ENCODE results near the gene STPG2. TPM values are rescaled to one million over a fixed set of nuclear protein-coding genes. Genes with fewer than 3 reads are reported as not detected.

STPG2 gene
- total RNA-seq, 1 donor from 2014 or later: not detected

DNA sequence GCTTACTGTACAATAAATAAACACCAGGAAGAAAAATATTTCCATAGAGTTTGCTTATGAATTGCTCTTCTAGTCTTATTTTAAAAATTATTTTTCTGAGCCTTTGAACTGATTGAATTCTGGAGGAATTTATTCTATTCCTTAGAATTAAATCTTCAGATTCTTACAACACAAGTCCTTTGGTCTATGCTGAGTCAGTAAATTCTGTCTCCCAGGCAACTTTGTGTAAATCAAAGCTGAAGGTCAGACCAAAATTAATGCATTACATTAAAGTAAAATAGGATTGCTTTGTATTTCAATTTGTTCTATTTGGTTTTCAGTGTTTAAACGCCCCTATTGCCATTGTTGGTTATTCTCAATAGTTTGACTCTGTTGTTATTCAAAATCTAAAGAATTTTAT lies 26.8 kb upstream of the STPG2 start:
- Histone ChIP-seq H3K36me3 (ENCODE audit: control insufficient read depth, insufficient read depth, low read length) (no peaks in the 10 kb centered on the region), H3K27me3 (ENCODE audit: control insufficient read depth, insufficient read depth, low read length) (no peaks in the 10 kb centered on the region), H3K4me3 (ENCODE audit: low read depth, low read length) (no peak overlapping the region)
- FAIRE-seq (no peak), DNase-seq (ENCODE audit: low read depth) (no peak)
- TF ChIP-seq, protein P1, sequence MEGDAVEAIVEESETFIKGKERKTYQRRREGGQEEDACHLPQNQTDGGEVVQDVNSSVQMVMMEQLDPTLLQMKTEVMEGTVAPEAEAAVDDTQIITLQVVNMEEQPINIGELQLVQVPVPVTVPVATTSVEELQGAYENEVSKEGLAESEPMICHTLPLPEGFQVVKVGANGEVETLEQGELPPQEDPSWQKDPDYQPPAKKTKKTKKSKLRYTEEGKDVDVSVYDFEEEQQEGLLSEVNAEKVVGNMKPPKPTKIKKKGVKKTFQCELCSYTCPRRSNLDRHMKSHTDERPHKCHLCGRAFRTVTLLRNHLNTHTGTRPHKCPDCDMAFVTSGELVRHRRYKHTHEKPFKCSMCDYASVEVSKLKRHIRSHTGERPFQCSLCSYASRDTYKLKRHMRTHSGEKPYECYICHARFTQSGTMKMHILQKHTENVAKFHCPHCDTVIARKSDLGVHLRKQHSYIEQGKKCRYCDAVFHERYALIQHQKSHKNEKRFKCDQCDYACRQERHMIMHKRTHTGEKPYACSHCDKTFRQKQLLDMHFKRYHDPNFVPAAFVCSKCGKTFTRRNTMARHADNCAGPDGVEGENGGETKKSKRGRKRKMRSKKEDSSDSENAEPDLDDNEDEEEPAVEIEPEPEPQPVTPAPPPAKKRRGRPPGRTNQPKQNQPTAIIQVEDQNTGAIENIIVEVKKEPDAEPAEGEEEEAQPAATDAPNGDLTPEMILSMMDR (IDR thresholded peaks at IDR 0.05; ENCODE audit: insufficient read depth, low read length, severe bottlenecking): no peak

DNA sequence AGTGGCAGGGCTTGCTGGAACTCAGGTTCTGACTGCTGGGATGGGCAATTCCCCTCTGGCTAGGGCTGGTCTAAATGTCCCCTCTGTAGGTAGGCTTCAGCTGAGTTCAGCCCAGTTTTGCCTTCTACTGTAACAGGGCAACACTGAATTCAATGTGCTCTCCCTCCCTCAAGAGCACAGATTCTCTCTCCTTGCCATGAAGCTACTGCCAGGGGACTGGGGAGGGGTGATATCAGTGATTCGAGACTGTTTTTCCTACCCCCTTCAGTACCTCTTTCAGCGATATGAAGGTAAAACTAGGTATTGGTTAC lies 23.4 kb upstream of the STPG2 start:
- H3K27me3 ChIP-seq (ENCODE audit: control insufficient read depth, insufficient read depth, low read length): no peaks in the 10 kb centered on the region
- no peak overlapping the region for H3K4me3 ChIP-seq (ENCODE audit: low read depth, low read length)
- DNase-seq (ENCODE audit: low read depth) (no peak), FAIRE-seq (no peak)
- TF ChIP-seq, protein P1 (IDR thresholded peaks at IDR 0.05; ENCODE audit: insufficient read depth, low read length, severe bottlenecking): no peak
- H3K36me3 ChIP-seq (ENCODE audit: control insufficient read depth, insufficient read depth, low read length): no peaks in the 10 kb centered on the region

DNA sequence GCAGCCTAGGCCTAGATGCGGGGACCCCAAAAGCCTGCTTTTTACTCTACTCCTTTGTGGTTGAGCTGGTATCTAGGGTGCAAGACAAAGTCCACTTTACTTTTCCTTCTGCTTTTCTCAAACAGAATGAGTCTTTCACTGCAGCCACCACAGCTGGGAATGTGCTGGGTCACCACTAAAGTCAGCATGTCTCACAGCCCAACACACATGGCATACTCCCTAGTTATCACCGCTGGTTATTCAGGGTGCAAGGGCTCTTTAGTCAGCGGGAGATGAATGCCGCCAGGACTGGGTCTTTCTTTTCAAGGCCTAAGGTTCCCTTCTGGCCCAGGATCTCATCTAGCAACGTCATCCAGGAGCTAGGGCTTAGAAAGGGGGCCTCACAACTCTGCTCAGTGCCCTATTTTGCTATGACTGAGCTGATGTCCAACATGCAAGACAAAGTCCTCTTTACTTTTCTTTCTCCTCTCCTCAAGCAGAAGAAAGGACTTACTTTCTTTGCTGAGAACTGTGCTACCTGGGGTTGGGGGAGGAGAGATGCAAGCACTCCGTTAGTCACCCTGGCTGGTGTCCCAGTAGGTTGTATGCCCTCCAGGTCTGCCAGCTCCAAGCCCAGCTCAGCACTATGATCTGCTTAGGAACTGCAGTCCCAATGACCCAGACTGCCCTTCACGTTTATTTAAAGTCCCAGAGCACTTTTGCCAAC lies 22.9 kb upstream of the STPG2 start:
- no peak overlapping the region for H3K4me3 ChIP-seq (ENCODE audit: low read depth, low read length)
- peak; percentile 96 for FAIRE-seq
- no peaks in the 10 kb centered on the region for H3K27me3 ChIP-seq (ENCODE audit: control insufficient read depth, insufficient read depth, low read length)
- TF ChIP-seq, protein P1 (IDR thresholded peaks at IDR 0.05; ENCODE audit: insufficient read depth, low read length, severe bottlenecking): no peak
- DNase-seq (ENCODE audit: low read depth): peak; percentile 92
- H3K36me3 ChIP-seq (ENCODE audit: control insufficient read depth, insufficient read depth, low read length): no peaks in the 10 kb centered on the region

DNA sequence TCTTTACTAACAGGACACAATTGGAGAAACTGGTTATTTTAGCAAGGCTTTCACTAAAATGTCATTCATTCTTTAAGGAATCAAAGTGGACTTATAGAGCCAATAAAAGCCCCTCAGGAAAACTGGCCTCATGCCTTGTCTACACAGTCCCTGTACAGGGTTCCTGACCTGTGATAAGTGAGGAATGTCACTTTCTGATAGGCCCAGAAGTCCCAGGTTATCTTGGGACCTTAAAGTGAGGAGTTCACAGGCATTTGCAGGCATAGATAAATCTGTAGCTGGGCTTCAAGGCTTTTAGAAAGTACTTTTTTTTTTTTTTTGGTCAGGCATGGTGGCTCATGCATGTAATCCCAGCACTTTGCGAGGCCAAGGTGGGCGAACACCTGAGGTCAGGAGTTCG lies 19.4 kb upstream of the STPG2 start:
- Histone ChIP-seq H3K27me3 (ENCODE audit: control insufficient read depth, insufficient read depth, low read length) (no peaks in the 10 kb centered on the region), H3K36me3 (ENCODE audit: control insufficient read depth, insufficient read depth, low read length) (no peaks in the 10 kb centered on the region), H3K4me3 (ENCODE audit: low read depth, low read length) (no peak overlapping the region)
- TF ChIP-seq, protein P1 (IDR thresholded peaks at IDR 0.05; ENCODE audit: insufficient read depth, low read length, severe bottlenecking): no peak
- DNase-seq (ENCODE audit: low read depth) (no peak), FAIRE-seq (no peak)

DNA sequence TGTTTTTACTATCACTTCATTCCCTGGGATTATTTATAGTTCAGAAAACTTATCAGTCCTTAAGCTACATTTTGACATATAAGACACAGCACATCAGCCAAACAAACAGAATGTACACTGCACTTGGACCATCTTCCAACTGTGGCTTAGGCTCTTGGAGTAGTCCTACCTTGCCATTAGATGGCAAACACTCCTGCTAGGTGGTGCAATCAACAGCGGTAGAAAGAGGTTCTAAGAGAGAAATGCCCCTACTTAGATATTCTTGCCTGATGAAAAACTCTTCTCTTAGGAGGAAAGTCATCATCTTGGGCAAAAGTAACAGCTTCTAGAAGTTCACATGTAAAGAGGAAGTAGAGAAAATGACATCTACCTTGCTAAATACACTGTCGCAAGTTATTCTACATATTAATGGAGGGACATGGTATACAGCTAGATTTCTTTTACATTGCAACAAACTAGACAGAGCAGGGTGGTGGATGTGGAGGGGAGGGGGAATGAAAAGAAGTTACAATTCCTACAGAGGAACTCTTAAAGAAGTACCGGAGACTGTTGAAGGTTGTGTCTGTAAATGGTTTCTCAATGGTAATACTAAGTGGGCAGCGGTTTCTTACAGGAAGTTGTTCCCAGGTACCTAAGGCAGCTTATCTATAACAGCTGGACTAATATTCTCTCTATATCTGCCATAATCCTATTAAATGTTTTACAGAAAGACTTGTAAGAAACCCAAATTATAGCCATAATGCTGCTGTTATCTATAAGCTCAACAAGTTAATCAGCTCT lies 8.1 kb upstream of the STPG2 start:
- TF ChIP-seq, protein P1 (IDR thresholded peaks at IDR 0.05; ENCODE audit: insufficient read depth, low read length, severe bottlenecking): no peak
- DNase-seq (ENCODE audit: low read depth) (no peak), FAIRE-seq (no peak)
- no peaks in the 10 kb centered on the region for H3K27me3 ChIP-seq (ENCODE audit: control insufficient read depth, insufficient read depth, low read length)
- no peak overlapping the region for H3K4me3 ChIP-seq (ENCODE audit: low read depth, low read length)
- H3K36me3 ChIP-seq (ENCODE audit: control insufficient read depth, insufficient read depth, low read length): no peaks in the 10 kb centered on the region
